Activated naive CD4-positive, alpha-beta T cell treated with anti-CD3 and anti-CD28 coated beads, Interleukin-2, amount 50 U/mL, for 24 hours (primary cell): ENCODE results near the gene CADM2.

Experiments used
- H3K27ac Mint-ChIP-seq: one replicate; pipeline ENCODE4 v1.8.0; 2021; ENCODE audit warnings: mild to moderate bottlenecking, mixed read lengths
- H3K27me3 Mint-ChIP-seq: one replicate; pipeline ENCODE4 v1.8.0; 2021; ENCODE audit warnings: mixed read lengths
- H3K36me3 Mint-ChIP-seq: one replicate; pipeline ENCODE4 v1.8.0; 2021; ENCODE audit warnings: mixed read lengths
- H3K4me1 Mint-ChIP-seq: one replicate; pipeline ENCODE4 v1.8.0; 2021; ENCODE audit warnings: mixed read lengths
- H3K4me3 Mint-ChIP-seq: one replicate; pipeline ENCODE4 v1.8.0; 2021; ENCODE audit warnings: mild to moderate bottlenecking, mixed read lengths
- H3K9me3 Mint-ChIP-seq: one replicate; pipeline ENCODE4 v1.8.0; 2021; ENCODE audit warnings: mixed read lengths

CADM2 gene

DNA sequence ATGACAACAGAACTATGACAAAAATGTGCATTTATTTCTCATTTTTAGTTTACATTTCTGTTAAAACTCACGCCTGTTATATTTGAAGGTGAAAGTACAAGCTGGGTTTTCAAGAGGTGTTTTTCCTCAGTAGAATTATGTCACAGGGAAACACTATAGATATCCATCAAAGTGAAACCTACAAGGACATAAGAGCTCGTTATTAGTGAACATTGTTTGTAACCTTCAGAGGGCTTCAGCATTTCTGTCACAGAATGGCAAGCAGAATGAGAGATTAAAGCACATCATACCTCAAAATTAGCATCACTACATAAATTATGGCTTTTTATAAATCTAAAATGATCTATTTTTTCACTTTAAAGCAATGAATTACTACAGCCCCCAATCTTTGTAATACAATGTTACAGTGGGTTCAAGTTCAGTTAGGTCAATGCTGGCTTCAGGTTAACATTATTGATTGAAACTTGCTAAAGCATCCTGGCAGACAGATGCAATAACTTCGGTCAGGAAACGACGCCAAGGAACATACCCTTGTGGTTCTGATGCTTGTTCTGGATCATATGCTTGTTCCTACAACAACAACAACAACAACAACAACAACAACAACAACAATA, 405.6 kb downstream of the CADM2 start:
- Mint-ChIP-seq H3K4me3 (no peak overlapping the region), H3K36me3 (no peaks in the 10 kb centered on the region), H3K27ac (no peak overlapping the region), H3K4me1 (no peaks in the 10 kb centered on the region), H3K27me3 (no peaks in the 10 kb centered on the region), H3K9me3 (no peaks in the 10 kb centered on the region)

- no peak overlapping the region for H3K27ac Mint-ChIP-seq
- H3K36me3 Mint-ChIP-seq, result no peaks in the 10 kb centered on the region
- H3K9me3 Mint-ChIP-seq, result peaks cover 9% of the 10 kb centered on the region
- no peak overlapping the region for H3K4me3 Mint-ChIP-seq
- H3K27me3 Mint-ChIP-seq, result no peaks in the 10 kb centered on the region
- no peaks in the 10 kb centered on the region for H3K4me1 Mint-ChIP-seq
Observed at GRCh38 chr3:85370341-85370740, 411.6 kb downstream of the CADM2 start.

- Mint-ChIP-seq H3K9me3 (peaks cover 9% of the 10 kb centered on the region), H3K36me3 (no peaks in the 10 kb centered on the region), H3K27ac (no peak overlapping the region), H3K27me3 (no peaks in the 10 kb centered on the region), H3K4me3 (no peak overlapping the region), H3K4me1 (no peaks in the 10 kb centered on the region)
Observed at GRCh38 chr3:85376131-85376530, 417.3 kb downstream of the CADM2 start.

DNA sequence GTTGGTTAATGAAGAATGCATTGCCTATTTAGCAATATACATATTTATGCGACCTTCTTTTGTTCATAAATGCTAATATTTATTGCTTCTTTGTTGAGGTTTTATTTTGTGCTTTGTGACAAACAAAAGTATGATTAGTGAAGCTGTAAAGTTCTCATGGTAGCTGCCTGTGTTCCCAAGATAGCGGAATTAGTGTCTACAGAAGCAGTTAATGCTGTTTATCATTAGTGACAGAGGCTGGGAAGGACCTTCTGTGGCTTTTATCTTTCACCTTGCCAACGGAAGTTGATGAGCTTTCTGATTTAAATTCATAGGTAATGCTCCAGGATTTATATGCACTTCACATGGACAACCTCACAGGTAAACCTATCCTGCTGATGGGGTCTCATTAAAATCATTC, 418.3 kb downstream of the CADM2 start:
- H3K27ac Mint-ChIP-seq, result no peak overlapping the region
- H3K27me3 Mint-ChIP-seq, result no peaks in the 10 kb centered on the region
- no peaks in the 10 kb centered on the region for H3K36me3 Mint-ChIP-seq
- H3K4me1 Mint-ChIP-seq, result no peaks in the 10 kb centered on the region
- peaks cover 9% of the 10 kb centered on the region for H3K9me3 Mint-ChIP-seq
- H3K4me3 Mint-ChIP-seq, result no peak overlapping the region

GRCh38 chr3:85384372-85384771, 425.6 kb downstream of the CADM2 start:
- Mint-ChIP-seq H3K9me3 (no peaks in the 10 kb centered on the region), H3K4me3 (no peak overlapping the region), H3K4me1 (no peaks in the 10 kb centered on the region), H3K27me3 (no peaks in the 10 kb centered on the region), H3K27ac (no peak overlapping the region), H3K36me3 (no peaks in the 10 kb centered on the region)

DNA sequence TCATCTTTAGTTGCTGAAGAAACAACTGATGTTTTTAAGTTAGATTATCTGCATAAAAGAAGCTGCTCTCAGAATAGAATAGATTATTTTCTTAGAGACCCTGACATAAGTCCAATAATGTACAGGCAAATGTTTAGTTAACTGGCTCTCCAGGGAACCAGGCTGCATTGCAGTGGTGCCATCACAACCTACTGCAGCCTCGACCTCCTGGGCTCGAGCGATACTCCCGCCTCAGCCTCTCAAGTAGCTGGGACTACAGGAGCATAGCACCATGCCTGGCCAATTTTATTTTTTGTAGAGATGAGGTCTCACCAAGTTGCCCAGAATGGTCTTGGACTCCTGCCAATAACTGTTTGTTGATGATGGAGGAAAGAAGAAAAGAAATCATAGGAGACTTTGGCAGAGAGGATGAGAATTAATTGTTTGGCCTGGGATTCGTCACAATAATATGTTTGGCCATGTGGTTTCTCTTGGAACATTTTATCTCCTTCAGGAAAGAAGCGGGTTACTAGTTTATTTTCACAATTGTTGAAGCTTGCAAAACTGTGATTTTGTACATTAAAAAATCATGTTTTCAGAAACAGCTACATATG, 429.2 kb downstream of the CADM2 start:
- Mint-ChIP-seq H3K4me3 (no peak overlapping the region), H3K36me3 (no peaks in the 10 kb centered on the region), H3K9me3 (peaks cover 9% of the 10 kb centered on the region), H3K27me3 (no peaks in the 10 kb centered on the region), H3K4me1 (no peaks in the 10 kb centered on the region), H3K27ac (no peak overlapping the region)

- Mint-ChIP-seq H3K27ac (no peak overlapping the region), H3K9me3 (peaks cover 9% of the 10 kb centered on the region), H3K4me3 (no peak overlapping the region), H3K36me3 (no peaks in the 10 kb centered on the region), H3K4me1 (no peaks in the 10 kb centered on the region), H3K27me3 (no peaks in the 10 kb centered on the region)
Observed at GRCh38 chr3:85394424-85394823, 435.6 kb downstream of the CADM2 start.

DNA sequence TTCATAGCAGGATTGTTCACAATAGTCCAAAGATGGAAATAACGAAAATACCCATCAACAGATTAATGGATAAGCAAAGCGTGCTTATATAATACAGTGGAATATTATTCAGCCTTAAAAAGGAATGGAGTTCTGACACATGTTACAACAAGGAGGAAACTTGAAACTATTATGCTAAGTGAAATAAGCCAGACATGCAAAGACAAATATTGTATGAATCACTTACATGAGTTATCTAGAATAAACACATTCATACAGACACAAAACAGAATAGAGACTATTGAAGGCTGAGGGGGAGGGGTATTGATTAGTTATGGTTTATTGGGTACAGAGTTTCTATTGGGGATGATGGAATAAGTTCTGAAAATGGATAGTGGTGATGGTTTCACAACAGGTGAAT, 438.6 kb downstream of the CADM2 start:
- Mint-ChIP-seq H3K9me3 (no peaks in the 10 kb centered on the region), H3K27me3 (no peaks in the 10 kb centered on the region), H3K27ac (no peak overlapping the region), H3K36me3 (no peaks in the 10 kb centered on the region), H3K4me1 (no peaks in the 10 kb centered on the region), H3K4me3 (no peak overlapping the region)

GRCh38 chr3:85426121-85426520, 467.3 kb downstream of the CADM2 start:
- no peak overlapping the region for H3K27ac Mint-ChIP-seq
- peaks cover 7% of the 10 kb centered on the region for H3K9me3 Mint-ChIP-seq
- H3K4me1 Mint-ChIP-seq, result no peaks in the 10 kb centered on the region
- no peak overlapping the region for H3K4me3 Mint-ChIP-seq
- H3K36me3 Mint-ChIP-seq, result no peaks in the 10 kb centered on the region
- no peaks in the 10 kb centered on the region for H3K27me3 Mint-ChIP-seq

- no peaks in the 10 kb centered on the region for H3K4me1 Mint-ChIP-seq
- H3K27me3 Mint-ChIP-seq, result no peaks in the 10 kb centered on the region
- H3K4me3 Mint-ChIP-seq, result no peak overlapping the region
- H3K36me3 Mint-ChIP-seq, result no peaks in the 10 kb centered on the region
- peaks cover 7% of the 10 kb centered on the region for H3K9me3 Mint-ChIP-seq
- no peak overlapping the region for H3K27ac Mint-ChIP-seq
Observed at GRCh38 chr3:85427467-85427866, 468.7 kb downstream of the CADM2 start.

- no peaks in the 10 kb centered on the region for H3K4me1 Mint-ChIP-seq
- no peak overlapping the region for H3K27ac Mint-ChIP-seq
- H3K27me3 Mint-ChIP-seq, result no peaks in the 10 kb centered on the region
- H3K4me3 Mint-ChIP-seq, result no peak overlapping the region
- H3K36me3 Mint-ChIP-seq, result no peaks in the 10 kb centered on the region
- no peaks in the 10 kb centered on the region for H3K9me3 Mint-ChIP-seq
Observed at GRCh38 chr3:85432081-85432480, 473.3 kb downstream of the CADM2 start.

DNA sequence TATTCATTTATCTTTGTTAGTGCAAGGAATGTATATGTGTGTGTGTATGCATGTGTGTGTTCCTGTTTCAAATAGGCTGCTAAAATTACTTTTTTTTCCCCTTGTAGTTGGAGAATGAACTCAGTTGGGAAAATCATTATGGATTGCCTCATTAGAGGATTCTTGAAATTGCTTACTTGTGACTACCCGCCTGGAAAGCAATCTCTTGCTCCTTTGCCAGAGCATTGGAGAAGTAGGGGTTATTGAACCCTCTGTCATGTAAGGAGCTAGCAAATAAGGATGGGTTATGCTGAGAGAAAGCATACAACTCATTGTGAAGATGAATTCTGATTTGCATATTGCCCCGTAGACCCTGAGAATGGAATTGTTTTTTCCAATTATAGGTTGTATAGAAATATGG, 474.5 kb downstream of the CADM2 start:
- Mint-ChIP-seq H3K36me3 (no peaks in the 10 kb centered on the region), H3K4me3 (no peak overlapping the region), H3K27ac (no peak overlapping the region), H3K27me3 (no peaks in the 10 kb centered on the region), H3K4me1 (no peaks in the 10 kb centered on the region), H3K9me3 (no peaks in the 10 kb centered on the region)

DNA sequence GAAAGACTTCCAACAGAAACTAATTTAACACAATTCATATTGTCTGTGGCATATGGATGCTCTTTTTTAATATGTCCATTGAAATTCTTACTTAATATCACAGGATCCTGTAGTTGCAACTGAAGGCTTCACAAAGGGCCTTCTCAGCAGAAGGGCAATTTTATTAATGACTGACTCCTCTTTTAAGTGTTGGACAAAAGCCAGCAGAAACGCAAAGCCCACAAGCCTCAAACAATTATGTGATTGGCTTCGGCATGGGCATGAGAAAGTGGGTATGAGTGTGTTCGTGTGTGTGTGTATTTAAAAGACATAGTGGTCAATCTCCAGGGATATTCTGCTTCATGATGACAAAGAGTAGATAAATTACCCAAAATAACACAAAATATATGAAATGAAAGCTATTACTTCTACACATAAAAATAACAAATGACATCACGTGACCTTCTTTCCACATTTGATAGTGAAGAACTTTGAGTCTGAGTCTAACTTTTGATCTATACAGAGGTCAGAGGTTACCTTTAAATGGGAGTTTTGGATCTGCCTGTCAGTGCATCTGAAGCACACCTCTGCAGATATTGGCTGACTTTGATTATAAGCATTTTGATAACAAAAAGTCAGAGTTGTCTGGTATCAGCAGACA, 496.9 kb downstream of the CADM2 start:
- no peaks in the 10 kb centered on the region for H3K4me1 Mint-ChIP-seq
- H3K27me3 Mint-ChIP-seq, result no peaks in the 10 kb centered on the region
- no peak overlapping the region for H3K27ac Mint-ChIP-seq
- H3K9me3 Mint-ChIP-seq, result no peaks in the 10 kb centered on the region
- H3K36me3 Mint-ChIP-seq, result no peaks in the 10 kb centered on the region
- no peak overlapping the region for H3K4me3 Mint-ChIP-seq

DNA sequence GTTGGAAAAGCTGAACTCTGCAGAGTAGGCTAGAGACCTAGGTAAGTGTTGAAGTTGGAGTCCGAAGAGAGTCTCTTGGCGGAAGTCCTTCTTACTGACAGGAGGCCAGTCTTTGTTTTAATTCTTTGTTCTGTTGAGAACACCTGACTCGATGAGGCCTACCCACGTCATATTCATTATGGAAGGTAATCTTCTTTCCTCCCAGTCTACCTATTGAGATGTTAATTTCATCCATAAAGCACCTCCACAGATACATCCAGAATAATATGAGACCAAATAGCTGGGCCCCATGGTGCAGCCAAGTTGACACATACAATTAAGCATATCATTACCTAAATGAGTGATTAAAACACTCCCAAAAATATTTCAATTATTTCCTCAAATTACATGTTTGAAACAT, 515.5 kb downstream of the CADM2 start:
- Mint-ChIP-seq H3K27me3 (no peaks in the 10 kb centered on the region), H3K4me3 (no peak overlapping the region), H3K27ac (no peak overlapping the region), H3K36me3 (no peaks in the 10 kb centered on the region), H3K9me3 (peaks cover 3% of the 10 kb centered on the region), H3K4me1 (no peaks in the 10 kb centered on the region)

- Mint-ChIP-seq H3K36me3 (no peaks in the 10 kb centered on the region), H3K27ac (no peak overlapping the region), H3K9me3 (no peaks in the 10 kb centered on the region), H3K27me3 (no peaks in the 10 kb centered on the region), H3K4me1 (no peaks in the 10 kb centered on the region), H3K4me3 (no peak overlapping the region)
Observed at GRCh38 chr3:85475346-85475745, 516.6 kb downstream of the CADM2 start.

DNA sequence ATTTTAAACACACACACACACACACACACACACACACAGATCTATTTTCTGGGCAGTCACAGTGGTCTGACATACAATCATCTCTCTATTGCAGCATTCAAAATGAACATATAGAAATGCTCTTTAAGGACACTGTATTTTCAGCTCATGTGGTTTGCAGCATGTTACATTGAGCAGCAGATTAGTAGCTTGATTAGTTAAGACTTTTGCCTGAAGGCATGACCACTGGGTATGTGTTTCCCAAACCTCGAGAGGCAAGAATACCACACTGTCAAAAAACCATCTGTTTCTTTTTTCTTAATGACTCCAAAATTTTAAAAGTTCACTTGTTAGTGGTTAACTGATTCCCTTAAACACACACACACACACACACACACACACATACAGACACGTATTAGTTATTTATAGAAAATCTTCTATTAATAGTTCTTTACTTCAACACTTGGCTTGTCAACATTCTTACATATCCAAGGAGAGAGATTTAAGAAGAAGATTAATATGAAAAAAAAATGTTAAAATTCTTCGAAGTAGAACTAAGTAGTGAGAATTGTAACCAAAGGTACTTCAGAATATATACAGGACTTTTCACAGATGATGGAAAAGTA, 518.2 kb downstream of the CADM2 start:
- Mint-ChIP-seq H3K9me3 (no peaks in the 10 kb centered on the region), H3K27me3 (no peaks in the 10 kb centered on the region), H3K4me3 (no peak overlapping the region), H3K27ac (no peak overlapping the region), H3K4me1 (no peaks in the 10 kb centered on the region), H3K36me3 (no peaks in the 10 kb centered on the region)
